ENCODE data around the gene CHCHD5.
A peak's percentile ranks its signal among the peaks of the same experiment; 100 is the strongest.

Gene CHCHD5

DNA sequence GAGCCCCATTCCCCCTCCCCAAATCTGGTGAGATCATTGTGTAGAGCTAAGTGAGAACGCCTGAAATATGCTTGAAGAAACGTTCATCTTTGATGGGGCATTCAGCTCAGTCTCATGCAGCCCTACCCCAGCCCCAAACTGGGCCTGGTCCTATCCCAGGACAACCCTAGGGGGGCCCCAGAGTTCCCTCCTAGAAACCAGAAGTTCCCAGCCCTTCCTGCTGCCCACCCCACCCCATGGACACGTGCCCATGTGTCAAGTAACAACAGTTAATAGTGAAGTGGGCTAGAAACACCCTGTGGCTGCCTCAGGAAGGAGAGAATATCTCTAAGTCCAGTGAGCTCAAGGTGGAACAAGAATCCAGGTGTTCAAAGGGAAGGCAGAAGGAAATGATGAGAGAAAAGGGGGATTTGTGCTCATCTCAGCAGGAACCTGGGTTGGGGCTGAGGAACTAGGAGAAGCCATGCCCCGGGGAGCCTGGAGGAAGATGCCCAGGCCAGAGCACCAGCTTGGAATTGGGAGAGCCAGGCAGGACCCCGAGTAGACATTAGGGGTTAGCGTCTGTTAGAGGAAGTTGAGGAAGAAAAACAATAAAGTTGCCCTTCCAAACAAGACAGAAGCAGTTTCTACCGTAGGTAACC is 41.2 kb downstream of the CHCHD5 start:
- no peak for DNase-seq (ENCODE audit: low read depth)

DNA sequence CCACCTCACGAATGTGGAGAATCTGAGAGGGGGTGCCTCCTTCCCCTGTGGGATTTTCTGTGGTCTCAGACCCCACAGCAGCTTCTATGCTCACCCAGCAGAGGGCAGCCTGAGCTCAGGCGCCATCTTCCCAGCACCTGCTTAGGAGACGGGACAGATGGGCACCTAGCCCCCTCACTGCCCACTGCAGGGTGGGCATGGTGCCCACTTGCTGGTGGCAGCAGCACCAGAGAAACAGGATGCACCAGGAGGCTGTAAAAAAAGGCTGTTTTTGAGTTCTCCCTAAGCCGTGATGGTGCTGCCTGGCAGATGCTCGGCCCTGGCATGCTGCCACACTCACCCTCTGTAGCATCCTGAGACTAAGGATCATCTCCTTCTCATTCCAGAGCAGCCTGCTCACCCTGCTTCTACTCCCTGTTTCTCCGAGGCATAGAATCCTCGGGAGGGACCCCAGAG is 42.2 kb downstream of the CHCHD5 start:
- peak; percentile 83 for DNase-seq (ENCODE audit: low read depth)

DNA sequence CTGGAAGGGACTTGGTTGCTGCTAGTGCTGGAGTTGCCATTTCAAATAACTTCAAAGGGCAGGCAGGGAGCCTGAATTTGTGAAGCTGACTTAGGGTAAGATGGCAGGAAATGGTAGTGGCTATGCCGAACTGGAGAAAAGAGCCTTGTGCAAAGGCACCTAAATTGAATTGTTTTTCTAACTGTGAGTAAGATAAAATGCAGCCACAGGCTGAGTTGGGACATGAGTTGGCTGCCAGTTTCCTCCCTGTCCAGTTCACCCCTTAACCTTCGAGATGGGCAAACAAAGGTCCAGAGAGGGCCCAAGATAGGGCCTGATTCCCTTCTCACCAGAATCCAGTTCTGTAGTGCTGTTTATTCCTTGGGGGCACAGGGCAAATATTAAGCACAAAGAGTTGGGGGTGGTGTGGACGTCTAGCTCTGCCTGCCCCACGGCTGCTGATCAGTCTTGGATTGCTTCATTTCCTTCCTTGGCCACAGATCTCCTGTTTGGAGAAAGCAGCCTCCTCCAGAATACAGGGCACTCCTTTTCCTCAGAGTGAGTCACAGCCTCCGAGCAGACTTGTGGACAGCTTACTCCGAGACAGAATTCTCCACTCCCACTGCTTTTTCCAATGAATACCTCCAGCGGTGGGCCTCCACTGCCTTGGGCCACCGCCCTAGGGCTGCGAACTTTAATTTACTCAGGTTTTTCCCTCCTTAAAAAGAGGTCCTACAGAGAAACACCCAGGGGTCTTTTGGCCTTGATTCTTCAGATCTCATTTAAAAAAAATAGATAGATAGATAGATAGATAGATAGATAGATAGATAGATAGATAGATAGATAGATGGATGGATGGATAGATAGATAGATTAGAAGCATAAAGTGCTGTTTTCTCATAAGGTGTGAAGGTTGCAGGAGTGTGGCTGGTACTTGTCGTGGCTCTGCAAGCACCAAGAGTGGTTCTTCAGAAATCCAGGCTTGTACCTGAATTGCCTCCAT is 42.9 kb downstream of the CHCHD5 start:
- DNase-seq (ENCODE audit: low read depth): peak; percentile 96

DNA sequence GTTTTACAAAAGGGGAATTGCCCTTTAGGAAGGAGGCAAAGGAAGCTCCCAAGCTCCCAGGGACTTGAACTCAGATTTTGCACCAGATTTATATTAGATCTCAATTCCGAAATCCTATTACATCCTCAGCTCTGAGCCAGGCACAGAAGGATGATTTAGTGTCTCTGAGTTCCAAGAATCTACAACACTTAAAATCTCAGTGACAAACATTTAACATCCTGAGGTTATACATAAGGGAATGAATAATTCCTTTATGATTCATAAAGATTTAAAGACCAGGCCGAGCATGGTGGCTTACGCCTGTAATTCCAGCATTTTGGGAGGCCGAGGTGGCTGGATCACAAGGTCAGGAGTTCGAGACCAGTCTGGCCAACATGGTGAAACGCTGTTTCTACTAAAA is 44.8 kb downstream of the CHCHD5 start:
- DNase-seq (ENCODE audit: low read depth): peak; percentile 39

DNA sequence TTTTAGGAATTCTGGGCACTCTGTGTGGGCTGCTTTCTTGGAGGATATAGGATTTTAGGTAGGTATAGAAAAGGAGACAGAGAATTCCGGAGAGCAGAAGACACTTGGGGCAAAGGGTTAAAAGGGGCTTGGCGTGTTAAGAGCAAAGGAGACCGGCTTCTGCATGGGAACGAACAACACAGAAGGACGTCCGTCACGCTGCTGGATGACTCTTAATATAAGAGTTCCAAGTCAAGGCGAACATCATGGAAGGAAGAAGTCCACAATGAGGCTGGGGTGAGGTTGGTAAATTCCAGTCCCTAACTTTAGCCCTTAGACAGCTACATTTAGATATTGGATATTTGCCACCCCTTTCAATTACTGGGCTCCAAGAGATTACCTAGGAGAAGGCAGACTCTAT is 45.4 kb downstream of the CHCHD5 start:
- DNase-seq (ENCODE audit: low read depth): no peak

DNA sequence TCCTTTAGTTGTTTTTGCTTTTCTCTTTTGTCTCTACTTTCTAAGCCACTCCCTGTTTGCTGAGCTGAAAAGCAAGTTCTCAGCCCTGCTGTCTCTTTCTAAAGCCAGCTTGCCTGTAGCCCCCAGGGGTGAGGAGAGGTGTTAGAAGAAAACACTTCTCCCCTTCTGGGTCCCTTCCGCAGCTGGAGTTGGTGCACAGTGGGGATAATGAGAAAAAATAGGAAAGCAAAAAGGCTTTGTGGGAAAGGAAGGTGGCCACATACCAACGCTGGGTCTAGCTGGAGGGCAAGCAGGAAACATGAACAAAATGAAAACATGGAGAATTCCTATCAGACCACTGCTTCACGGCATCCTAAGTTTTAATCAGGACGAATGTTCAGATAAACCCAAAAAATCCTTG is 45.9 kb downstream of the CHCHD5 start:
- peak; percentile 38 for DNase-seq (ENCODE audit: low read depth)

DNA sequence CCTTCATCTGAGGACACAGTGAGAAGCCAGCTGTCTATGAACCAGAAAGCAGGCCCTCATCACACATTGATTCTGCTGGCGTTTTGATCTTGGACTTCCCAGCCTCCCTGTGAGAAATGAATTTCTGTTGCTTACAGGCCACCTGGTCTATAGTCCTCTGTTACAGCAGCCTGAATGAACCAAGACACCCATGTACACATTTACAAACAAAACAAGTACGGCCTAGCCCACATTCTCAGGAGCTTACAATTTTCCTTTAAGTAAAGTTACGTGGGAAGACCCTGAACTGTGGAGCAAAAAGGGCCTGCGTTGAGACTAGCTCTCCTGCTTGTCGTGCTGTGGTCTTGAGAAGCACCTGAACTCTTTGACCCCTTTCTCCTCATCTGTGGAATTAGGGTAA is 49.3 kb downstream of the CHCHD5 start:
- DNase-seq (ENCODE audit: low read depth): no peak

DNA sequence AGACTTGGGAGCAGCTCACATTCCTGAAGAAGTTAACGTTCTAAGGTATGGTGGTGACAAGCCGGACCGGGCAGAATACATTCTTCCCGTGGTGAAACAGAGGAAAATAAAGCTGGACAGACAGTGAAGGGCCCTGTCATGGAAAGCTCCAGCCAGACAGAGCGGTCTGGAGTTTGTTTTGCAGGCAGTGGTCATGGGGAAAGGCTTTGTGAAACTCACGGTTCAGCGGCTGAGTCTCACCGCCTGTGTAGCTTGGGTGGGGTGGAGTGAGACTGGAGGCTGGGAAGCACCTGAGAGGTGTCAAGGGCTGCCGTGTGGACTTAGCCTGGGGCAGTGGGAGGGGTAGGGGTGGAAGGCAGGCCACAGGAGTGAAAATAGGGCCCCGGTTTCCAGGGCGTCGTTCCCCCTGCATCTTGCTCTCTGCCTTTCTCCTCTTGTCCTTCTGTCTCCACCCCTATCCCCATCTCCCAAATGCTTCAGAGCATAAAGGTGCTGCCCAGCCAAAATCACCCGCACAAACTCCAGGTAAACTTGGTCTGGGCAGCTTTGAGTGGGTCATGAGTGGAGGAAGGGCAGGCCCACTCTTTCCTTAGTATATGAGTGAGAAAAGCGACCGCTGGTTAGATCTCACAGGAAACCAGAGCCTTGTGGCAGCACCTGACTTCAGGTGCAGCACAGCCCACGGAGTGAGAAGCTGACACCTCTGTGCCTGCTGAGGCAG is 49.9 kb downstream of the CHCHD5 start:
- DNase-seq (ENCODE audit: low read depth): no peak

DNA sequence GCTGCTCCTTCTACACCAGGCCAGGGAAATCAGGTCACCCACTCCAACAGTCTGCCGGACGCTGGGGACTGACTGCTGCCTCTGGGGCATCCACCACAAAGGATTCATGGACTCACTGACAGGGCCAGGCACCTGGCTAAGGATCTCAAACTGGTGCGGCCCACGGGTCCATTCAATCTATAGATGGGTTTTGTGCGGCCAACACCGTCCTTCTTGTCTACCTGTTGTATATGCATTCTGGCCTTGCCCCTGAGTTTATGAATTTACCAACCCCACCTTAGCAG is 50.4 kb downstream of the CHCHD5 start:
- DNase-seq (ENCODE audit: low read depth): no peak

DNA sequence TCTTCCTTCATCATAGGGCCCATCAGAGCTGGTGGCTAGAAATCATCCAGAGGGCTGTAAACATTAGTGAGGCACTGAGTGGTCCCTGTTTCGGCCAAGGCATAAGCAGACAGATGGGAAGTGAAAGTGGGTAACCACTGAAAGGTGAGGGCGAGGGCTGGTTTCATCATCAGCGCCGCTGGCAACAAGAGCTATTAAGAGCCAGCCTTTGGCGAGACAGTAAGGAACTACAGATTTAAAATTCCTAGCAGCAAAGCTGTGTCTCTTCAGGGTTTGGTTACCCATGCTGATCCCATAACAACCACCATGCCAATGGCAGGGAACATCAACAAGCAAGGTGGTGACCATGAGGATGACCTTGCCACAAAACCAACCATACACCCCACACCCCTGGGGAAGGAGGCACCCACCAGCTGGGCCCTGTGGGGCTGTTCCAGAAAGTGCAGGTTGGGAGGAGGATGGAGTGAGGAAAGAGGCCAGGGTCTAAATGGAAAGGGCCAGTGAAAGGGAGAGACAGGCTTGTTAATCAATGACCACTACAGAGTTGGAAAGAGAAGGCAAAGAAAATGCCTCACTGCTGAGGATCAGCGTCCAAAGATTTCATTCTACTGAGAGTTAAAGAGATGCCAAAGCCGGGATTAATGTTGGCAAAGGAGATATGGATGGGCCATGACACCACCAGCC is 52.3 kb downstream of the CHCHD5 start:
- DNase-seq (ENCODE audit: low read depth): no peak

DNA sequence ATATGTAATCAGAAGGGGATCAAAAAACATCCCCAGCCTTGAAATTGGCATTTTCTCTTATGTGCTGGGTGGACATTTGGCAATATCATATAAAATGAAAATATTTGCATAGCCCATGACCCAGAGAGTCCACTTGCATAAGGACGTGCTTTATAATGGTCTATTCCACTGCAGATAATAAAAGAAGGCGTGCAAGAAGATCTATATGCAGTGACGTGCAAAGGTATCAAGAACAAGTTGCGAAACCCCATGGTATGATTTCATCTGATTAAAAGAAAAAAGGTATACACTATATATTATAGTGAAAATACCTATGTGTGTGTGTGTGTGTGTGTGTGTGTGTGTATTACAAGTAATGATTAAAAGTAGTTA is 52.9 kb downstream of the CHCHD5 start:
- no peak for DNase-seq (ENCODE audit: low read depth)
